ENCODE data around the gene NUP214.
"Not testable (repeated sequence)": the region's sequence is repeated elsewhere in the genome, so short reads cannot be mapped to it uniquely, and the experiment has no call there.

Gene NUP214

DNA sequence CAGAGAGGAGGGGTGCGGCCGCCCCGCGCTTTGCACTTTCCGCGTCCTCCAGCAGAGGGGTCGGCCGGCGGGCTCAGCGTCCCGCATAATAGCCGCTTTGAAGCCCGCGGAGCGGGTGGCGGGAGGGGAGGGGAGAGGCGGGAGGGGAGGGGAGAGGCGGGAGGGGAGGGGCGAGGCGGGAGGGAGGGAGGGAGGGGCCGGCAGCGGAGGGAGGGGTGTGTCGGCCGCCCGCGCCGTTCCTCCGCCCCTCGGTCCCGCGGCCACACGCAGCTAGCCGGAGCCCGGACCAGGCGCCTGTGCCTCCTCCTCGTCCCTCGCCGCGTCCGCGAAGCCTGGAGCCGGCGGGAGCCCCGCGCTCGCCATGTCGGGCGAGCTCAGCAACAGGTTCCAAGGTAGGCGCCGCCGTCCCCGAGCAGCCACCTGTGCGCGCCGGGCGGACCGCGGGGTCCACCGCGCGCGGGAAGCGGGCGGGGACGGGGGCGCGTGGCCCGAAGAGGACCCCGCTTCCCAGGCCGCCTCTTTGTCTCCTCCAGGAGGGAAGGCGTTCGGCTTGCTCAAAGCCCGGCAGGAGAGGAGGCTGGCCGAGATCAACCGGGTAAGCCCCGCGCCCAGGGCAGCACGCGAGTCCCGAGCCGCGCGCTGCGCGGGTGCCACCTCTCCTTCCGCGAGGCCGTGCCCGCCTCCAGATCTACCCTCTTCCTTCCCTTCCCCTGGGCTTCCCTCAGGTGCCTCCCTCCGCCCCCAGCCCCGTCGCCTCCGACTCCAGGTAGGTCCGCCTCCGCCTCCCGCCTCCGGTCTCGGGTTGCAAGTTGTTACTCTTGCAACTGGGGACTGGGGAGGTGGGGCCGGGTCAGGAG, 28.9 kb upstream of the NUP214 start, which contains the start of gene AIF1L:
Gene AIF1L (plus strand): TSS at position 263 of the 857 bp plus-strand sequence. CDS start 99 bp downstream, at position 362.
- DNase-seq (ENCODE audit: low spot score), result peak; percentile 97

- no peak for DNase-seq (ENCODE audit: low spot score)
These were observed 28.0 kb upstream of the NUP214 start for GRCh38 chr9:131097126-131097947.

GRCh38 chr9:131097948-131098278, 27.5 kb upstream of the NUP214 start:
- DNase-seq (ENCODE audit: low spot score), result no peak

DNA sequence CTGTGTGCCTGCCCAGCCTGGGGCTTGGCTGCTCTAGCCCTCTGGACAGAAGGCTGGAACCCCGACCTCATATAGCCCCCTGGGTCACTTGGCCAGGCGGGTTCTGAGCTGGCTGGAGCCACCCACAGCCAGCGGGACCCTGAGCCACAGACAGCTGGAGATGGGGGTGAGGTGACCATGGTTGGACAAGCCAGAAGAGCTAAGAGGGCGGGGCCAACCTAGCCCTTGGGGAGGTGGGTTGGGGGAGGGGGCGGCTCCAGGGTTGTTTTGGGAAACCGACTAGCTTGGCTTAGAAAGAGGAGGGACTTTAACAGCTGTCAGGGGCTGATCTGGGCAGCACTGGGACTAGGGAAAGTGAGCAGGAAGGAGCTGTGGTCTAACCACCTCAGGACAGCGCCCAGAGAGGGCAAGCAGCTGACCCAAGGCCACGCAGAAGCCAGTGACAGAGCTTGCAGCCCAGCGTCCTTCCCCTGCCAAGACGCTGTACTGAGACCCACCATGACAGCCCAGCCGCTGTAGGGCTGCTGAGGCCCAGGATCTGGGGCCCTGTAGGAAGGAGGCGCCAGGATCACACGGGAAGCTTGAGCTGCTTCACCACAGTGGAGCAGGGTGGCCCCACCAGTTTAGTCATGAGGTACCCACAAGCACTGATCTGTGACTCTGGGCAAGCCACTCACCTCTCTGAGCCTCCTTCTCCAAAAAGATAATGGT, 26.8 kb upstream of the NUP214 start:
- no peak for DNase-seq (ENCODE audit: low spot score)

DNA sequence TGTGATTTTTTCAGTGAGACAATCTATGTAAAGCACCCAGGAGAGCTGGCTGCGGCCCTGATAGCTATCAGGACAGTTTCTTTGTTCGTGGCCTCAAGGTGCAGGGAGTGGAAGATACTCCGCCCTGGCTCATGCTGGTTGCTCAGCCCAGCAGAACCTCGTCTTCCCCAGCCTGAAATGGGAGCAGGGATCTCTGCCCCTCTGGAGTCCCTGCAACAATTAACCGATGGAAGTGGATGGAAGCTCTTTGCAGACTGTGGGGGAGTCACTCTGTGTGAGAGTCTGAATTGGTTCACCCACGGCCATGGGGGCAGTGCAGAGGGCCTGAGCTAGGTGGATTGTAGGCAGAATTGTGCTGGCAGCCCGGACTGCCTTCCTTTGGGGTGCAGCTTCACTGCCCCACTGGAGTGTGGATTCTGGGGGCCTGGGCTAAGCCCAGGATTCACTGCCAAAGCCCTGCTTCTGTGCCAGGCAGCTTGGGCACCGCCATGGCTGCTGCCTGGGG, 26.2 kb upstream of the NUP214 start:
- no peak for DNase-seq (ENCODE audit: low spot score)

- DNase-seq (ENCODE audit: low spot score), result not testable (repeated sequence)
These were observed 25.5 kb upstream of the NUP214 start for GRCh38 chr9:131099845-131100244.

GRCh38 chr9:131100445-131100844, 24.9 kb upstream of the NUP214 start:
- no peak for DNase-seq (ENCODE audit: low spot score)

DNA sequence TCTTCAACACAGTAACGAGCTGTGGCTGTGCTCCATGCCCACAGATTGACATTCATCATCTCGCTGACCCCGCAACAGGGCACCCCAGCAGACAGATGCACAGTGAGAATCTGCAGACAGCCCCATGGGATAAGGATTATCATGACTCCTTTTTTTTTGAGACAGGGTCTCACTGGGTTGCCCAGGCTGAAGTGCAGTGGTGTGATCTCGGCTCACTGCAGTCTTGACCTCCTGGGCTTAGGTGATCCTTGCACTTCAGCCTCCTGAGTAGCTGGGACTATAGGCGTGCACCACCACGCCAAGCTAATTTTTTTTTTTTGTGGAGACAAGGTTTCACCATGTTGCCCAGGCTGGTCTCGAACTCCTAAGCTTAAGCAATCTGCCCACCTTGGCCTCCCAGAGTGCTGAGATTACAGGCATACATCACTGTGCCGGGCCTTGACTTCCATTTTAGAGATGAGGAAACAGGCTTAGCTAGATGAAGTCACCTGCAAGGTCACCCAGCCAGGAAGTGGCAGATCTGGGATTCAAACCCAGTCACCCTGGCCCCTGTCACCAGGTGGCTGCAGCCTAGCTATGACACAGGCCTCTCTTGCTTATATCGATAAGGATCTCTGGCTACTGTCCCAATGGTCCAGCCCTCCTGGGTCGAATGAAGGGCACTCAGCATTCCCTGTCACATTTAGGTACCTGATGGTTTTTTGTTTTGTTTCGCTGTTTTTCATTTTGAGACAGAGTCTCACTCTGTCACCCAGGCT, 24.0 kb upstream of the NUP214 start:
- DNase-seq (ENCODE audit: low spot score), result no peak

DNA sequence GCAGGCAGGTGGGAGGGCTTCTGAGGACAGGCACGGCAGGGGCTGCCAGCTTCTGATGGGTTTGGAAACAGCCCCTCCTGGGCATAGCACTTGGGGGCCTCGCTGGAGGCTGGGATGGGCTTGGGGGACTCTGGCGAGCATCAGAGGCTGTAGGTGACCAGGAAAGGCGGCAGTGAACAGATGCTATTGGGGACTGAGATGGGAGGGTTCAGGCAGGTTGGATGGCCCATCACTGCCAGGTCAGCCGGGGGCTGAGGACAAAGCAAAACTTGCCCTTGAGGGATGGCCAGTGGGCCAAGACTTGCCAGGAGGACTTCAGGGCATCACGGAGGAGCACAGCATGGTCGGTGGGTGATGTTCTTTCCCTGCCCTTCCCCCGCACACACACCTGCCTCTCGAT, 22.4 kb upstream of the NUP214 start:
- no peak for DNase-seq (ENCODE audit: low spot score)

DNA sequence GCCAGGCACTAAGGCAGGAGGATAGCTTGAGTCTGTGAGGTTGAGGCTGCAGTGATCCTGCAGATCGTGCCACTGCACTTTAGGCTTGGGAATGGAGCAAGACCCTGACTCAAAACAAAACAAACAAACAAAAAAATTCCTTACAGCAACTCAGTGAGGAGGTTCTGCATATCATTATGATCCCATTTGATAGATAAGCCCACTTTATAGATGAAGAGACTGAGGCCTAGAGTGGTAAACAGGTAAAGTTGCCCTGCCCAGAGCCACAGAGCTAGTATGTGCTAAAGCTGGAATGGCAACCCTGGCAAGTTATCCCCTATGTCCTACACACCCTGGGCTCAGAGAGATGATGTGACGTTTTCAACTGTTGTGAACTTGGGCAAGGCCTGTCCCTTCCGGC, 21.9 kb upstream of the NUP214 start:
- no peak for DNase-seq (ENCODE audit: low spot score)

GRCh38 chr9:131104016-131104740, 21.2 kb upstream of the NUP214 start:
- DNase-seq (ENCODE audit: low spot score), result no peak

- no peak for DNase-seq (ENCODE audit: low spot score)
These were observed 19.4 kb upstream of the NUP214 start for GRCh38 chr9:131105952-131106351.

- no peak for DNase-seq (ENCODE audit: low spot score)
These were observed 17.6 kb upstream of the NUP214 start for GRCh38 chr9:131107760-131108159.

DNA sequence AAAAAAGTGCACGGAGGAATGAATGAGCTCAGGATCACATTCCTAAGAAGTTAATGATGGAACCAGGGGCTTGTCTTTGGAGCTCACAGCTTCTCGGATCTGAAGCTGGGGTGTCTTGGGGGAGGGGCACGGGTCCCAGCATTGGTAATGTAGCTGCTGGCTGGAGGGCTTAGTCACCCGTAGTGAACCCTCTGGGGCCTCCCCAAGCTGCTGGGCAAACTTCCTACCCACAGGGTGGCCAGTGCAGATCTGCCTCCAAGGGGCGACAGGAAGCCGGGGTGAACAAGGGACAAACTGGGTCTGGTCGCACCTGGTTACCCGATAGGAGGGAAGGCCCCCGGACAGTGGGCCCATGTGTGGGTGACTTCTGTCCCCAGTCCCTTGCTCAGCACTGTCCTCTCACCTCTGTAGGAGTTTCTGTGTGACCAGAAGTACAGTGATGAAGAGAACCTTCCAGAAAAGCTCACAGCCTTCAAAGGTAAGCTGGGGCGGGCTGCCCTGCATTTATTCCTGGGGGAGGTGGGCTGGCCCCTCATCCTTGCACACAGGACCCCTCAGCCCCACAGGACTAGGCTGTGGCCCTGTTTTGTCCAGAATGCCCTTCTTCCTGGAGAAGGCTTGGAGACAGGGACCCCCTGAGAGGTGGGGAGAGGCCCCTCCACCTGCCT, 14.1 kb upstream of the NUP214 start:
- no peak for DNase-seq (ENCODE audit: low spot score)

GRCh38 chr9:131111854-131112311, 13.5 kb upstream of the NUP214 start:
- DNase-seq (ENCODE audit: low spot score), result peak; percentile 49

- DNase-seq (ENCODE audit: low spot score), result no peak
These were observed 12.8 kb upstream of the NUP214 start for GRCh38 chr9:131112374-131113154.

GRCh38 chr9:131113655-131114054, 11.7 kb upstream of the NUP214 start:
- DNase-seq (ENCODE audit: low spot score), result no peak

- no peak for DNase-seq (ENCODE audit: low spot score)
These were observed 11.3 kb upstream of the NUP214 start for GRCh38 chr9:131114084-131114535.

DNA sequence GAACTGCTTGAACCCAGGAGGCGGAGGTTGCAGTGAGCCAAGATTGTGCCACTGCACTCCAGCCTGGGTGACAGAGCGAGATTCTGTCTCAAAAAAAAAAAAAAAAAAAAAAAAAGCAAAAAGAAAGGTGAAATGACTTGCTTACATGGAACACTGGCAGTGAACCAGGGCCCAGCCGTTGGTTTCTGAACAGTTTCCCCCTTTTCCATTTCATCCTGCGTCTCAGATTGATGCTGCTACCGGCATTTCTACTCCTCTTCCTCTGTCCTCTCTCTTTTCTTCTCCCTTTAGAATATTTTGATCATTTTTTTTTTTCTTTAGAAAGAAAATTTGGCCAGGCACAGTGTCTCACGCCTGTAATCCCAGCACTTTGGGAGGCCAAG, 10.0 kb upstream of the NUP214 start:
- DNase-seq (ENCODE audit: low spot score), result not testable (repeated sequence)
